HG03460 (cell line): ENCODE results near the gene PCDHGB5.

Experiments used
- ATAC-seq: cut with Tn5 transposase; IDR thresholded peaks from one replicate; pipeline ENCODE4 v1.9.1; 2021; ENCODE audit not compliant: unreplicated experiment

Gene PCDHGB5

DNA sequence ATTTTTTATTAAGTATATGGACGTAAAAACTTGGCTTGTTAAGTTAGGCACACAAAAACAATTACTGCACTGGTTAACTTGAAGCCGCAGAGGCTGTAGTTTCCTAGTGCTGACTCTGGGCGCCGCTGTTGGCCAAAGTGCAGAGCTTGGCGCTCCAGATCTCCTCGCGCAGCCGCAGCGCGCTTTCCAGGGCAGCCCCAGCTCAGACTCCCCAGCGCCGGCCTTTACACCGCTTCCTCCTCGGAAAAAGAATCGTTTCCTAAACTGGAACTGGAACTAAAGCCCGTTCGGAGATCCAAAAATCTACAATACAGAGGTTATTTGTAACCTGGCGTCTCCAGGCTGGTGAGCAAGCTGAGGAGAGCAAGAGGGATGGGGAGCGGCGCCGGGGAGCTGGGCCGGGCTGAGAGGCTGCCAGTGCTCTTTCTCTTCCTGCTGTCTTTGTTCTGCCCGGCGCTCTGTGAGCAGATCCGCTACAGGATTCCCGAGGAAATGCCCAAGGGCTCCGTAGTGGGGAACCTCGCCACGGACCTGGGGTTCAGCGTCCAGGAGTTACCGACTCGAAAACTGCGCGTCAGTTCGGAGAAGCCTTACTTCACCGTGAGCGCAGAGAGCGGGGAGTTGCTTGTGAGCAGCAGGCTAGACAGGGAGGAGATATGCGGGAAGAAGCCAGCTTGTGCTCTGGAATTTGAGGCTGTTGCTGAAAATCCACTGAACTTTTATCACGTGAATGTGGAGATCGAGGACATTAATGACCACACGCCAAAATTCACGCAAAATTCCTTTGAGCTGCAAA is at the start of gene PCDHGB5:
PCDHGB5 (plus strand) TSS at position 192 of the 796 bp plus-strand sequence; CDS start at position 373, 181 bp downstream.
- ATAC-seq: peak; percentile 87

DNA sequence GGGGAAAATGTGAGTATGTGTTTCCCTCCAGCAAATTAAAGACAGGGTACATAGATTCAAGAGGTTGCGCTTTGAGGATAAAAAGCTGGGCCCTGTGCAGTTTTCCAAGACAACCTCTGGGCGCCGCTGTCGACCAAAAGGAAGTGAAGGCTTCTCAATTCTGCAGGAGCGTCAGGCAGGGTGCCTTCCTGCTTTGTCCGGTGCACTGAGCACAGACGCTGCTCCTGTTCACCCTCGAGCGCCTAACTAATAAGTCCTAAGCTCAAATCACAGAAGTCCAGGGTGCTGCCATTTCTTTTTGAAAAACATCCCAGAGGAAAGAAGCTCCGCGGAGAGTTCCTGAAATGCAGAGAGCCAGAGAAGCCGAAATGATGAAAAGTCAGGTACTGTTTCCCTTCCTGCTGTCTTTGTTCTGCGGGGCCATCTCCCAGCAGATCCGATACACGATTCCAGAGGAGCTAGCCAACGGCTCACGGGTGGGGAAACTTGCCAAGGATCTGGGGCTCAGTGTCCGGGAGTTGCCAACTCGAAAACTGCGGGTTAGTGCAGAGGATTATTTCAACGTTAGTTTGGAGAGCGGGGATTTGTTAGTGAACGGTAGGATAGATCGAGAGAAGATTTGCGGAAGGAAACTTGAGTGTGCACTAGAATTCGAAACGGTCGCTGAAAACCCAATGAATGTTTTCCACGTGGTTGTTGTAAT is 47.7 kb upstream of the PCDHGB5 start, which contains the start of gene PCDHGB1:
PCDHGB1 (plus strand) TSS at position 183 of the 703 bp plus-strand sequence; CDS start at position 345, 162 bp downstream.
- no peak for ATAC-seq

DNA sequence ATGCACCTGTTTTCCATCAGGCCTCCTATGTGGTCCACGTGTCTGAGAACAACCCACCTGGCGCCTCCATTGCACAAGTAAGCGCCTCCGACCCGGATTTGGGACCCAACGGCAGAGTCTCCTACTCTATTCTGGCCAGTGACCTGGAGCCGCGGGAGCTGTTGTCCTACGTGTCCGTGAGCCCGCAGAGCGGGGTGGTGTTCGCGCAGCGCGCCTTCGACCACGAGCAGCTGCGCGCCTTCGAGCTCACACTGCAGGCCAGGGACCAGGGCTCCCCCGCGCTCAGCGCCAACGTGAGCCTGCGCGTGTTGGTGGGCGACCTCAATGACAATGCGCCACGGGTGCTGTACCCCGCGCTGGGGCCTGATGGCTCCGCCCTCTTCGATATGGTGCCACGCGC is 46.2 kb upstream of the PCDHGB5 start:
- ATAC-seq: no peak

DNA sequence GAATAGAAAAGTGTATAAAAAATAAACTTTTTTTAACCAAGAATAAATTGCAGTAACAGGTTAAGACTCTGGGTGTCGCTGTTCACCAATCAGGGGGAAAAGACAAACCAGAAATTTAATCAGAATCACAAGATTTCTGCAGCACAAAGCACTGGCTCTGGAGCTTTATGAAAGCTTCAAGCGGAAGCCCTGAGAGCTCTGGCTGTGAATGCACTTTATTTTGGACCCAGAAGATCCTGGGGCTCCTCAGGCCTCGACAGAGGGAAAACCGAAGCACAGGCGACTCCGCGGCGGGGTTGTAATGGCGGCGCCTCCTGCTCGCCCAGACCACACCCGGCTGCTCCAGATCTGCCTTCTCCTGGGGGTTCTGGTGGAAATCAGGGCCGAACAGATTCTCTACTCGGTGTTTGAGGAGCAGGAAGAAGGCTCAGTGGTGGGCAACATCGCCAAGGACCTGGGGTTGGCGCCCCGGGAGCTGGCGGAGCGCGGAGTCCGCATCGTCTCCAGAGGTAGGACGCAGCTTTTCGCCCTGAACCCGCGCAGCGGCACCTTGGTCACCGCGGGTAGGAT is 42.8 kb upstream of the PCDHGB5 start, which contains the start of gene PCDHGA4:
PCDHGA4 (plus strand) TSS at position 122 of the 570 bp plus-strand sequence; CDS start at position 209, 87 bp downstream.
- no peak for ATAC-seq

DNA sequence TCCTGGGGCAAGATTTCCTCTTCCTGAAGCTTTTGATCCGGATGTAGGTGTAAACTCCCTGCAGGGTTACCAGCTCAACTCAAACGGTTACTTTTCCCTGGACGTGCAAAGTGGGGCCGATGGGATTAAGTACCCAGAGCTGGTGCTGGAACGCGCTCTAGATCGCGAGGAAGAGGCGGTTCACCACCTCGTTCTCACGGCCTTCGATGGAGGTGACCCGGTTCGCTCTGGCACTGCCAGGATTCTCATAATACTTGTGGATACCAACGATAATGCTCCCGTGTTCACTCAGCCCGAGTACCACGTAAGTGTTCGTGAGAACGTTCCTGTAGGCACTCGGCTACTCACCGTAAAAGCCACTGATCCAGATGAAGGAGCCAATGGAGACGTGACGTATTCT is 42.1 kb upstream of the PCDHGB5 start:
- no peak for ATAC-seq

DNA sequence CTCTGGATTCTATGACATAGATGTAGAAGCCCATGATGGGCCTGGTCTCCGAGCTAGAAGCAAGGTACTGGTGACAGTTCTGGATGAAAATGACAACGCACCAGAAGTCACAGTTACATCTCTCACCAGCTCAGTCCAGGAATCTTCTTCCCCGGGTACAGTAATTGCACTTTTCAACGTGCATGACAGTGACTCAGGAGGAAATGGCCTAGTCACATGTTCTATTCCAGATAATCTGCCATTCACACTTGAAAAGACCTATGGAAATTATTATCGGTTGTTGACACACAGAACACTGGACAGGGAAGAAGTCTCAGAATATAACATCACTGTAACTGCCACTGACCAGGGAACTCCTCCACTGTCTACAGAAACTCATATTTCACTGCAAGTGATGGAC is 41.6 kb upstream of the PCDHGB5 start:
- ATAC-seq: no peak

DNA sequence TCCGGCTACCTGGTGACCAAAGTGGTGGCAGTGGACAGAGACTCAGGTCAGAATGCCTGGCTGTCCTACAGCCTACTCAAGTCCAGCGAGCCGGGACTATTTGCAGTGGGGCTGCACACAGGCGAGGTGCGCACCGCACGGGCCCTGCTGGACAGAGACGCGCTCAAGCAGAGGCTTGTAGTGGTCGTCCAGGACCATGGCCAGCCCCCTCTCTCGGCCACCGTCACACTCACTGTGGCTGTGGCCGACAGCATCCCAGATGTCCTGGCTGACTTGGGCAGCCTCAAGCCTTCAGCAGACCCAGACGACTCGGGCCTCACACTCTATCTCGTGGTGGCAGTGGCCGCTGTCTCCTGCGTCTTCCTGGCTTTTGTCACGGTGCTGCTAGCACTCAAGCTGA is 40.8 kb upstream of the PCDHGB5 start:
- ATAC-seq: no peak

DNA sequence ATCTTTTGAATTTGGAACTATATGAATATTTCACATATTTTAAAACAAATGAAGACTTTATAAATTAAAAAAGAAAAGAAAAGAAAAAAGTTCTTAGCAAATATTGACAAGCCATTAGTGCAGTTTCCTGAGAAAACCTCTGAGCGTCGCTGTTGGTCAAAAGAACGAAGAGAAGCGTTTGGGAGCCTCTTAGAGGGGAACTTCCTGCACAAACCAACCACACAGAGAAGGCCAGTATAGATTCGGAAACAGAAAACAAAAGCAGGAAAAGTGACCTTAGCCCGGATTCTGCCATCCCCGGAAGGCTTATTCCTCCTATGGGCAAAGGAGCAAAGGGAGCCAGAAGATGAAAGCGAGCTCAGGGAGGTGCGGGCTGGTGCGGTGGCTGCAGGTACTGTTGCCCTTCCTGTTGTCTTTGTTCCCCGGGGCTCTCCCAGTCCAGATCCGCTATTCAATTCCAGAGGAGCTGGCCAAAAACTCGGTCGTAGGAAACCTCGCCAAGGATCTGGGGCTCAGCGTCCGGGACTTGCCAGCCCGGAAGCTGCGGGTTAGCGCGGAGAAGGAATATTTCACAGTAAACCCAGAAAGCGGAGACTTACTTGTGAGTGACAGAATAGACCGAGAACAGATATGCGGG is 37.8 kb upstream of the PCDHGB5 start, which contains the start of gene PCDHGB2:
PCDHGB2 (plus strand) TSS at position 205 of the 637 bp plus-strand sequence; CDS start at position 347, 142 bp downstream.
- ATAC-seq: no peak

DNA sequence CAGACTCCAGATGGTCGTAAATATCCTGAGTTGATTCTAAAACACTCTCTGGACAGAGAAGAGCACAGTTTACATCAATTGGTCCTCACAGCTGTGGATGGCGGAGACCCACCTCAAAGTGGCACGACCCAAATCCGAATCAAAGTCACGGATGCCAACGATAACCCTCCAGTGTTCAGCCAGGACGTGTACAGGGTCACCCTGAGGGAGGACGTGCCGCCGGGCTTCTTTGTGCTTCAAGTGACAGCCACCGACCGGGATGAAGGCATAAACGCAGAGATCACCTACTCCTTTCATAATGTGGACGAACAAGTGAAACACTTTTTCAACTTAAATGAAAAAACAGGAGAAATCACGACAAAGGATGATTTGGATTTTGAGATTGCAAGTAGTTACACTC is 37.1 kb upstream of the PCDHGB5 start:
- ATAC-seq: no peak

DNA sequence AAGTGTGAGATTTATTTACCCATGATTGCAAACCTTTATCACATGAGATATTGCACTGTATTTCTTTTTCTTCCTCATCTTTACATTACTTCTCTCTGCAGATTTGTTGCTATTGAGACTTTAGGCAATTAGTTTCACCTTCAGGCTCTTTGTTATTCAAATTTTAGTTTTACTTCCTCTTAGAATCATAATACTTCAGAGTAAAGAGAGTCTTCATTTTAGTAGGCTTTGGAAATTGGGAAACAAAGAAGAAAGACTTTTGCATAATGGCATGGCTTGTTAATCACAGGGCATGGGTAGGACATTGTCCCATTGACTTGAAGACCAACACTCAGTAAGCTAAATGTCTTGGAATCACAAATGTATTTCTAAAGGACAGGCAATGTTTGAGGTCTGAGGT is 35.0 kb upstream of the PCDHGB5 start:
- ATAC-seq: no peak

DNA sequence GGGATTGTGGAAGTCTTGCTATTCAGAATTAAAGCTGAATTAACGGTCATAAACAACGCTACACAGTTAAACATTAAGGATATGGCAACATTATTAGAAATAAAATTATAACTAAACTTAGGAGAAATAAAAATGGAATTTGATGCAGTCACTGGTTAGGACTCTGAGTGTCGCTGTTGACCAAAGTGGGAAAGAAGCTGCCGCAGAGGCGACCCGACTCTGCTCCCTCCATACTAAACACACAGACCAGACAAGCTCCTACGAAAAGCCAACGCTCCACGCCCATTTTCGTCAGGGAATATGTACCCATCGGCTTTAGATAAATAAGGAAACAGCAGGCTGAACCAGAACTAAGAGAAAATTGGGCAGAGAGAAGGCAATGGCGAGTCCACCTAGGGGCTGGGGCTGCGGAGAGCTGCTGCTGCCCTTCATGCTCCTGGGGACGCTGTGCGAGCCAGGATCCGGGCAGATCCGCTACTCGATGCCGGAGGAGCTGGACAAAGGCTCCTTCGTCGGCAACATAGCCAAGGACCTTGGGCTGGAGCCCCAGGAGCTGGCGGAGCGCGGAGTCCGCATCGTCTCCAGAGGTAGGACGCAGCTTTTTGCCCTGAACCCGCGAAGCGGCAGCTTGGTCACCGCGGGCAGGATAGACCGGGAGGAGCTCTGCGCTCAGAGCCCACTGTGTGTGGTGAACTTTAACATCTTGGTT is 33.6 kb upstream of the PCDHGB5 start, which contains the start of gene PCDHGA5:
PCDHGA5 (plus strand) TSS at position 211 of the 709 bp plus-strand sequence; CDS start at position 380, 169 bp downstream.
- ATAC-seq: no peak

DNA sequence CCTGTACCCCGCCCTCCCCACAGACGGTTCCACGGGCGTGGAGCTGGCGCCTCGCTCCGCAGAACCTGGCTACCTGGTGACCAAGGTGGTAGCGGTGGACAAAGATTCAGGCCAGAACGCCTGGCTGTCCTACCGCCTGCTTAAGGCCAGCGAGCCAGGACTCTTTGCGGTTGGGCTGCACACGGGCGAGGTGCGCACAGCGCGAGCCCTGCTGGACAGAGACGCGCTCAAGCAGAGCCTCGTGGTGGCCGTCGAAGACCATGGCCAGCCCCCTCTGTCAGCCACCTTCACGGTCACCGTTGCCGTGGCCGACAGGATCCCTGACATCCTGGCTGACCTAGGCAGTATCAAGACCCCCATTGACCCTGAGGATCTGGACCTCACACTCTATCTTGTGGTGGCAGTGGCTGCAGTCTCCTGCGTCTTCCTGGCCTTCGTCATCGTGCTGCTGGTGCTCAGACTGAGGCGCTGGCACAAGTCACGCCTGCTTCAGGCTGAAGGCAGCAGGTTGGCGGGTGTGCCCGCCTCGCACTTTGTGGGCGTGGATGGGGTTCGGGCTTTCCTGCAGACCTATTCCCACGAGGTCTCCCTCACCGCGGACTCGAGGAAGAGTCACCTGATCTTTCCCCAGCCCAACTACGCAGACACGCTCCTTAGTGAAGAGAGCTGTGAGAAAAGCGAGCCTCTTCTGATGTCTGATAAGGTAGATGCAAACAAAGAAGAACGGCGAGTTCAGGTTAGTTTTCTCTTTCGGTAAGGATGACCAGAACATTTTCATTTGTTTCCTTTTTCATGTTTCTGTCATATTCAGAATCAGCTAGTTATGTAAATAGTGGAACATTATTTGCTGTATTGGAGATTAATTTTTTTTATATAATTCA is 31.5 kb upstream of the PCDHGB5 start:
- no peak for ATAC-seq

DNA sequence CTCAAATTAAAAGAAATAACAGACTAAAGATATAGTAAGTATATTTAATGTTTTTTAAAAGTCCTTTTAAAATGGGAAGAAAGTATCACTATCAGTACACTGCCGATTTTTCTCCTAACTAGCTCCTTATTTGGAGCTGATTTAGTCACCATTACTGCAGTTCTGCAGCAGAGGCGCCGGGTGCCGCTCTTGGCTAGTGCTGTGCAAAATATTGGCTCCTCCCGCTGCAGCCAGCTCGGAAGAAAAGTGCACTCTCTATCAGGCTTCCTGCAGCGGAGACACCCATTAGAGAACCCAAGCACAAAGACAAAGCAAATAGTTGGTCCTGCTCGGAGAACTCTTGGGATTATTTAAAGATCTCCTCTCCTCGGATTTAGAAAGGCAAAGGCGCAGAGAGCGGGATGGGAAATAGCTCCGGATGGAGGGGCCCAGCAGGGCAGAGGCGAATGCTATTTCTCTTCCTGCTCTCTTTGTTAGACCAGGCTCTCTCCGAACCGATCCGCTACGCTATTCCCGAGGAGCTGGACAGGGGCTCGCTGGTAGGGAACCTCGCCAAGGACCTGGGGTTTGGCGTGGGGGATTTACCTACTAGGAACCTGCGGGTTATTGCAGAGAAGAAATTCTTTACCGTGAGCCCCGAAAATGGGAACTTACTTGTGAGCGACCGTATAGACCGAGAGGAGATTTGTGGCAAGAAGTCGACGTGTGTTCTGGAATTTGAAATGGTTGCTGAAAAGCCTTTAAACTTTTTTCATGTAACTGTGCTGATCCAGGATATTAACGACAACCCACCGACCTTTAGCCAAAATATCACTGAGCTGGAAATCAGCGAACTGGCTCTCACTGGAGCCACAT is 27.5 kb upstream of the PCDHGB5 start, which contains the start of gene PCDHGB3:
PCDHGB3 (plus strand) TSS at position 249 of the 855 bp plus-strand sequence; CDS start at position 402, 153 bp downstream.
- ATAC-seq: peak; percentile 88

DNA sequence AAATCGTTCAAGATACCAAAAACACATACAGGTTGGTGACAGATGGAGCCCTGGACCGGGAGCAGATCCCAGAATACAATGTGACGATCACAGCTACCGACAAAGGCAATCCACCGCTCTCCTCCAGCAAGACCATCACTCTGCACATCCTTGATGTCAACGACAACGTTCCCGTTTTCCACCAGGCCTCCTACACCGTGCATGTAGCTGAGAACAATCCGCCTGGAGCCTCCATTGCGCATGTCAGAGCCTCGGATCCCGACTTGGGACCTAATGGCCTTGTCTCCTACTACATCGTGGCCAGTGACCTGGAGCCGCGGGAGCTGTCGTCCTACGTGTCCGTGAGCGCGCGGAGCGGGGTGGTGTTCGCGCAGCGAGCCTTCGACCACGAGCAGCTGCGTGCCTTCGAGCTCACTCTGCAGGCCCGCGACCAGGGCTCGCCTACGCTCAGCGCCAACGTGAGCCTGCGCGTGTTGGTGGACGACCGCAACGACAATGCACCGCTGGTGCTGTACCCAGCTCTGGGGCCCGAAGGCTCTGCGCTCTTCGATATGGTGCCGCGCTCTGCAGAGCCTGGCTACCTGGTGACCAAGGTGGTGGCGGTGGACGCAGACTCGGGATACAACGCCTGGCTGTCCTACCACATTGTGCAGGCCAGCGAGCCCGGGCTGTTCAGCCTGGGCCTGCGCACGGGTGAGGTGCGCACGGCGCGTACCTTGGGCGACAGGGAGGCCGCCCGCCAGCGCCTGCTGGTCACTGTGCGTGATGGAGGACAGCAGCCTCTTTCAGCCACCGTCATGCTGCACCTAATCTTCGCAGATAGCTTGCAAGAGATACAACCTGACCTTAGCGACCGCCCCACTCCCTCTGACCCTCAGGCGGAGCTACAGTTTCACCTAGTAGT is 25.9 kb upstream of the PCDHGB5 start:
- no peak for ATAC-seq

DNA sequence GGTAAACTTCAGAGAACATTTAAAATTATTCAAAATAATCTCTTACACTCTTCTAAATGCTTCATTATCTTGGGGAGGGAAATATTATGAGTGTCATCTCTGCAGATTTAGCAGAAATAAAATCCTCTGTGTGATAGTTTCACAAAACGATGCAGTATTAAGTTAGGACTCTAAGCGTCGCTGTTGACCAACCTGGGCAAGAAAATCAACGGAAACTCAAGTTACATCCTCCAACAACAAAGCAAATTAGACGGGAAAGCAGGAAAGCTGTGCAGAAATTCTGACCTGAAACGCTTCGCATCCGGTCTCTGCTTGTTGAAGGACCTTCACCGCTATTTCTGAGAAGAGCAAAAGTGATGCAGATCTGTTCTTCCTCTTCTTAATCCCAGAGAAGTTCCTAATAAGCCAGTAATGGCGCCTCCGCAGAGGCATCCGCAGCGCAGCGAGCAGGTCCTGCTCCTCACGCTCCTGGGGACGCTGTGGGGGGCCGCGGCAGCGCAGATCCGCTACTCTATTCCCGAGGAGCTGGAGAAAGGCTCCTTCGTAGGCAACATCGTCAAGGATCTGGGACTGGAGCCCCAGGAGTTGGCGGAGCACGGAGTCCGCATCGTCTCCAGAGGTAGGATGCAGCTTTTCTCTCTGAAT is 24.0 kb upstream of the PCDHGB5 start, which contains the start of gene PCDHGA6:
PCDHGA6 (plus strand) TSS at position 219 of the 645 bp plus-strand sequence; CDS start at position 412, 193 bp downstream.
- ATAC-seq: no peak

DNA sequence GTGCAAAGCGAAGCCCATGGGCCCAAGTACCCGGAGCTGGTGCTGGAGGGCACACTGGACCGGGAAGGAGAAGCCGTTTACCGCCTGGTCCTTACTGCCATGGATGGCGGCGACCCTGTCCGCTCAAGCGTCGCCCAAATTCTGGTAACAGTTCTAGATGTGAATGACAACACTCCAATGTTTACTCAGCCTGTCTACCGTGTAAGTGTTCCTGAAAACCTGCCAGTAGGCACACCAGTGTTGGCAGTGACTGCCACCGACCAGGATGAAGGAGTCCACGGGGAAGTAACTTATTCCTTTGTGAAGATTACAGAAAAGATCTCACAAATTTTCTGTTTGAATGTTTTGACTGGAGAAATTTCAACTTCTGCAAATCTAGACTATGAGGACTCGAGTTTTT is 23.1 kb upstream of the PCDHGB5 start:
- no peak for ATAC-seq
